ENCODE measurements around the gene OR6C70. TPM values are rescaled to one million over a fixed set of nuclear protein-coding genes. Genes with fewer than 3 reads are reported as not detected.
"Not testable (repeated sequence)": the region's sequence is repeated elsewhere in the genome, so short reads cannot be mapped to it uniquely, and the experiment has no call there.

Gene OR6C70
- polyA plus RNA-seq, 1 of the 3 experiments (the other 2 are of a cell fraction): not detected

- WGBS (ENCODE audit: low lambda C conversion rate): 2% methylated on average over 2 of the region's 2 CpGs
- no peaks in the 10 kb centered on the region for H3K9me2 ChIP-seq
- ChIA-PET CTCF (interaction anchor here (0.8 to 1.3 kb wide), 2 partner anchors 19 to 23 kb away, joined by 3 to 4 read pairs; no protein-coding TSS in a partner anchor), POLR2A (no interaction called here)
- no peaks in the 10 kb centered on the region for H3F3A ChIP-seq (replicated peaks; ENCODE audit: insufficient read depth)
- no peaks in the 10 kb centered on the region for H3K79me2 ChIP-seq (ENCODE audit: insufficient read depth)
- H4K20me1 ChIP-seq (ENCODE audit: insufficient read depth): no peaks in the 10 kb centered on the region
- no peak for DNase-seq
- no peak within 1 kb of the TSS for H2AFZ ChIP-seq (ENCODE audit: low read depth)
- no peaks in the 10 kb centered on the region for H3K4me1 ChIP-seq (ENCODE audit: control insufficient read depth in 1 of 2, insufficient read depth in 2 of 2, low read depth in 1 of 2, low read length in 1 of 2)
- no peaks in the 10 kb centered on the region for H3K36me3 ChIP-seq (replicated peaks in 1 of 2; ENCODE audit: control insufficient read depth in 1 of 2, insufficient read depth in 2 of 2, low read length in 1 of 2)
- no peaks in the 10 kb centered on the region for H3K9me3 ChIP-seq
- TF ChIP-seq TEAD4 (IDR thresholded peaks at IDR 0.05; ENCODE audit: borderline replicate concordance, insufficient read depth) (no peak), USF1 (IDR thresholded peaks at IDR 0.05; ENCODE audit: borderline replicate concordance, low read depth) (no peak), REST (IDR thresholded peaks at IDR 0.05; ENCODE audit: low read depth, low read length) (no peak), GATA2 (CRISPR knock-in tag; IDR thresholded peaks at IDR 0.05) (no peak), RCOR1 (IDR thresholded peaks at IDR 0.05; ENCODE audit: low read length) (no peak), NFIC (IDR thresholded peaks at IDR 0.05; ENCODE audit: borderline replicate concordance) (no peak), EP300 (IDR thresholded peaks at IDR 0.05; ENCODE audit: borderline replicate concordance in 1 of 2, low read depth in 1 of 2, low read length in 1 of 2) (no peak), YY1 (IDR thresholded peaks at IDR 0.05; ENCODE audit: low read depth) (no peak), TCF12 (IDR thresholded peaks at IDR 0.05) (no peak), ELF1 (IDR thresholded peaks at IDR 0.05) (no peak), NRF1 (IDR thresholded peaks at IDR 0.05; ENCODE audit: low read depth, low read length) (no peak), SMC3 (IDR thresholded peaks at IDR 0.05; ENCODE audit: low read depth, low read length) (no peak), MXI1 (IDR thresholded peaks at IDR 0.05; ENCODE audit: low read depth, low read length) (no peak), ZBTB33 (IDR thresholded peaks at IDR 0.05; ENCODE audit: borderline replicate concordance, low read depth) (no peak), PBX3 (IDR thresholded peaks at IDR 0.05) (no peak), CTCF (IDR thresholded peaks at IDR 0.05) (no peak), JUND (IDR thresholded peaks at IDR 0.05) (no peak)
- H3K27ac ChIP-seq (ENCODE audit: low read depth in 2 of 2, low read length in 1 of 2): no peak within 1 kb of the TSS
- no peak within 1 kb of the TSS for H3K4me3 ChIP-seq (ENCODE audit: low read depth in 2 of 2, low read length in 1 of 2)
- H3K4me2 ChIP-seq: no peak within 1 kb of the TSS
- no peaks in the 10 kb centered on the region for H3K27me3 ChIP-seq (ENCODE audit: insufficient read depth)
- H3K9ac ChIP-seq: no peak within 1 kb of the TSS
Observed at GRCh38 chr12:55492078-55492477, 22.1 kb upstream of the OR6C70 start, which contains the start of gene OR6C68. Gene OR6C68 (plus strand): TSS chr12:55492378. CDS start chr12:55492378, 0 bp downstream.

- H3K36me3 ChIP-seq (replicated peaks in 1 of 2; ENCODE audit: control insufficient read depth in 1 of 2, insufficient read depth in 2 of 2, low read length in 1 of 2); H4K20me1 ChIP-seq (ENCODE audit: insufficient read depth); H3K9me2 ChIP-seq; H3K79me2 ChIP-seq (ENCODE audit: insufficient read depth); H3K4me1 ChIP-seq (ENCODE audit: control insufficient read depth in 1 of 2, insufficient read depth in 2 of 2, low read depth in 1 of 2, low read length in 1 of 2); H3K4me2 ChIP-seq; DNase-seq; H3K27ac ChIP-seq (ENCODE audit: low read depth in 2 of 2, low read length in 1 of 2); CTCF ChIA-PET; H3K9me3 ChIP-seq; H3K27me3 ChIP-seq (ENCODE audit: insufficient read depth); H3F3A ChIP-seq (replicated peaks; ENCODE audit: insufficient read depth); H2AFZ ChIP-seq (ENCODE audit: low read depth); H3K4me3 ChIP-seq (ENCODE audit: low read depth in 2 of 2, low read length in 1 of 2); POLR2A ChIA-PET; H3K9ac ChIP-seq: not testable (repeated sequence)
- 6% methylated on average over 3 of the region's 13 CpGs for WGBS (ENCODE audit: low lambda C conversion rate)
Observed at GRCh38 chr12:55484284-55484683, 14.3 kb upstream of the OR6C70 start.

Data from SK-N-SH (cell line).